CD4-positive, alpha-beta memory T cell (primary cell): ENCODE results near the gene GAS7. TPM values are rescaled to one million over a fixed set of nuclear protein-coding genes. Genes with fewer than 3 reads are reported as not detected.

Experiments
- CTCF ChIA-PET: fragments of 350-600 bp; sonication (Branson Sonifier 250); formaldehyde crosslinking; loops from one replicate; lab custom pipeline; 2021; ENCODE audit warnings: inconsistent platforms; ENCODE audit not compliant: partially characterized antibody; lab: Charles Lee
- POLR2A ChIA-PET: fragments of 350-600 bp; sonication (Branson Sonifier 250); formaldehyde crosslinking; loops from one replicate; lab custom pipeline; 2021; ENCODE audit not compliant: partially characterized antibody; lab: Charles Lee
- DNase-seq, 5 donors: peaks; one replicate each; pipeline versions ENCODE4 v3.0.0 to v3.0.0-alpha.2; 2020 to 2022; ENCODE audit warnings: mixed read lengths in 1 of 5
- H3K27ac ChIP-seq: one replicate; pipeline ENCODE4 v1.7.0; 2013; ENCODE audit warnings: low read depth, low read length
- H3K27me3 ChIP-seq: 2 replicates; pipeline ENCODE4 v1.7.0; 2013; ENCODE audit warnings: mild to moderate bottlenecking, low read length, moderate library complexity; ENCODE audit not compliant: insufficient read depth
- H3K36me3 ChIP-seq: 2 replicates; pipeline ENCODE4 v1.7.0; 2013; ENCODE audit warnings: mild to moderate bottlenecking, low read length, moderate library complexity; ENCODE audit not compliant: insufficient read depth
- H3K4me1 ChIP-seq: 2 replicates; pipeline ENCODE4 v1.7.0; 2013; ENCODE audit warnings: mild to moderate bottlenecking, low read length, moderate library complexity; ENCODE audit not compliant: insufficient read depth
- H3K4me3 ChIP-seq, 2 donors: one replicate each; pipeline ENCODE4 v1.7.0; 2013; ENCODE audit warnings: low read length in 2 of 2, mild to moderate bottlenecking in 1 of 2
- H3K9me3 ChIP-seq, 2 donors: one replicate each; pipeline ENCODE4 v1.7.0; 2013; ENCODE audit warnings: low read length in 2 of 2, control low read depth in 1 of 2; ENCODE audit not compliant: control insufficient read depth in 1 of 2
- H3K27ac Mint-ChIP-seq, 7 donors: one replicate each; pipeline ENCODE4 v1.8.0; 2020 to 2021; ENCODE audit warnings: mixed read lengths in 7 of 7, mild to moderate bottlenecking in 6 of 7, inconsistent platforms in 3 of 7, moderate library complexity in 3 of 7
- H3K27me3 Mint-ChIP-seq, 2 donors: one replicate each; pipeline ENCODE4 v1.8.0; 2020 to 2021; ENCODE audit warnings: mixed read lengths in 2 of 2
- H3K36me3 Mint-ChIP-seq, 2 donors: one replicate each; pipeline ENCODE4 v1.8.0; 2020 to 2021; ENCODE audit warnings: mixed read lengths in 2 of 2, inconsistent platforms in 1 of 2, mild to moderate bottlenecking in 1 of 2
- H3K4me1 Mint-ChIP-seq, 4 donors: one replicate each; pipeline ENCODE4 v1.8.0; 2020 to 2021; ENCODE audit warnings: mixed read lengths in 4 of 4, mild to moderate bottlenecking in 1 of 4
- H3K4me3 Mint-ChIP-seq, 8 donors: one replicate each; pipeline ENCODE4 v1.8.0; 2020 to 2021; ENCODE audit warnings: mixed read lengths in 8 of 8, mild to moderate bottlenecking in 7 of 8, moderate library complexity in 6 of 8, inconsistent platforms in 3 of 8
- H3K9me3 Mint-ChIP-seq, 8 donors: one replicate each; pipeline ENCODE4 v1.8.0; 2020 to 2021; ENCODE audit warnings: mixed read lengths in 8 of 8, mild to moderate bottlenecking in 5 of 8, inconsistent platforms in 3 of 8, moderate library complexity in 1 of 8
- intact Hi-C: fragments of 100-400 bp; cut with micrococcal nuclease; formaldehyde crosslinking; loops from one replicate; pipeline ENCODE4 v1.15.1; 2023
- polyA plus RNA-seq, 2 donors: library from polyadenylated mRNA; unstranded; fragments of 300-500 nt; fragmentation: Illumina TruSeq; gene quantifications; one replicate each; pipeline ENCODE4 v1.2.3, GENCODE V29; 2021
- total RNA-seq, 2 experiments: library from RNA; stranded (reverse); gene quantifications; one replicate each; pipeline ENCODE4 v1.2.3, GENCODE V29; 2021

GAS7 gene
- total and polyA plus RNA-seq, 4 experiments from 2014 or later, result 0.42 to 5.2 (median 3.0) TPM

DNA sequence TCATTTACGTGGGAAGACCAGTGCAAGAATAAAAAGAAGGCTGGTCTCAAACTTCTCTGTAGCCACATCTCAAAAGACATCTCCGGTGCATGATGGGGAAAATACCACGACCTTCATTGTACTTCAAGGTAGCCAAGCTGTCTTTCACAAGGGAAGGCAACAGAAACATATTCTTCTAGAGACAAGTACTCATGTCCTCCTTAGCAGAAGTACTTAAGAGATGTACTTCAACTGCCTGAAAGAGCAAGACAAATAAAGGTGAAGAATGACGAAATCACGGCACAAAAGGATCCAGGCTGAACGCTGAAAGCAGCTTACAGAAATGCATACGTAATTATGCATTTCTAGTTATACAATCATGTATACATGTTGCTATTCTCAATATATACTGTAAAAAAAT, 169.3 kb downstream of the GAS7 start:
- Mint-ChIP-seq H3K4me1 (no peaks in the 10 kb centered on the region), H3K27ac (no peak overlapping the region), H3K36me3 (no peaks in the 10 kb centered on the region), H3K4me3 (no peak overlapping the region), H3K27me3 (no peaks in the 10 kb centered on the region), H3K9me3 (no peaks in the 10 kb centered on the region)
- H3K9me3 ChIP-seq, result no peaks in the 10 kb centered on the region
- no peak overlapping the region for H3K27ac ChIP-seq
- no peaks in the 10 kb centered on the region for H3K36me3 ChIP-seq
- no peaks in the 10 kb centered on the region for H3K27me3 ChIP-seq
- POLR2A ChIA-PET, result no interaction called here
- DNase-seq, result no peak
- H3K4me1 ChIP-seq, result no peaks in the 10 kb centered on the region
- H3K4me3 ChIP-seq, result no peak overlapping the region
- CTCF ChIA-PET, result no interaction called here
- intact Hi-C loops, result no loop called here

GRCh38 chr17:10025976-10026901, 172.2 kb downstream of the GAS7 start:
- CTCF ChIA-PET, result no interaction called here
- intact Hi-C loops, result no loop called here
- Histone ChIP-seq H3K9me3 (no peaks in the 10 kb centered on the region), H3K4me3 (no peak overlapping the region), H3K27ac (no peak overlapping the region), H3K4me1 (no peaks in the 10 kb centered on the region), H3K36me3 (no peaks in the 10 kb centered on the region), H3K27me3 (no peaks in the 10 kb centered on the region)
- POLR2A ChIA-PET, result no interaction called here
- Mint-ChIP-seq H3K36me3 (no peaks in the 10 kb centered on the region), H3K27me3 (peaks cover 0 to 3% of the 10 kb centered on the region in 2 donors), H3K4me1 (no peaks in the 10 kb centered on the region), H3K4me3 (no peak overlapping the region), H3K27ac (no peak overlapping the region), H3K9me3 (no peaks in the 10 kb centered on the region)
- DNase-seq, result no peak

GRCh38 chr17:10025224-10025623, 173.2 kb downstream of the GAS7 start:
- Histone ChIP-seq H3K9me3 (no peaks in the 10 kb centered on the region), H3K4me3 (no peak overlapping the region), H3K27ac (no peak overlapping the region), H3K36me3 (no peaks in the 10 kb centered on the region), H3K4me1 (no peaks in the 10 kb centered on the region), H3K27me3 (no peaks in the 10 kb centered on the region)
- H3K36me3 Mint-ChIP-seq, result no peaks in the 10 kb centered on the region
- CTCF ChIA-PET, result interaction anchor here (1.2 kb wide), 1 partner anchor 101 kb away, joined by 3 read pairs; no protein-coding TSS in a partner anchor
- intact Hi-C loops, result no loop called here
- H3K4me1 Mint-ChIP-seq, result no peaks in the 10 kb centered on the region
- H3K27ac Mint-ChIP-seq, result peak overlapping the region in 1 of 7 donors; percentile 48
- peaks cover 0 to 3% of the 10 kb centered on the region in 2 donors for H3K27me3 Mint-ChIP-seq
- no peak for DNase-seq
- POLR2A ChIA-PET, result no interaction called here
- no peaks in the 10 kb centered on the region for H3K9me3 Mint-ChIP-seq
- no peak overlapping the region for H3K4me3 Mint-ChIP-seq

DNA sequence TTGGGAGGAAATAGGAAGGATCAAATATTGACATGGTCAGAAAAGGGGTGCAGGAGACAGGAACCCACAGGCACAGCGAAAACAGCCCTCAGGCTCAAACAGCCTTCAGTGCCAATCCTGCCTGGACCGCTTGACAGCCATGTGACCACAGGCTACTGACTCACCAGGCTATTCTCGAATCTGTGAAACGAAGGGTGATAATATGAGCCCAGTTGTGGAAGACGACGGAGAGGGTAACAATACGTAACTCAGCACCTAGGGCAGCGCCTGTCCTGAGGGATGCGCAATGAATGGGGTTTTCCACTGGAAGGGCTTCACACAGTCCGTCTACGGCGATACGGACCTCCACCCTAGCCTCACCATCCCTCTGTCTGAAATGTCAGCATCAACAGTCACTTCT, 176.0 kb downstream of the GAS7 start:
- peaks cover 0 to 3% of the 10 kb centered on the region in 2 donors for H3K27me3 Mint-ChIP-seq
- no peaks in the 10 kb centered on the region for H3K4me1 Mint-ChIP-seq
- POLR2A ChIA-PET, result no interaction called here
- intact Hi-C loops, result no loop called here
- peaks cover 0 to 3% (median 0%) of the 10 kb centered on the region in 8 donors for H3K9me3 Mint-ChIP-seq
- no peak overlapping the region for H3K27ac Mint-ChIP-seq
- CTCF ChIA-PET, result no interaction called here
- no peak for DNase-seq
- no peaks in the 10 kb centered on the region for H3K36me3 Mint-ChIP-seq
- Histone ChIP-seq H3K27me3 (no peaks in the 10 kb centered on the region), H3K36me3 (no peaks in the 10 kb centered on the region), H3K4me3 (no peak overlapping the region), H3K9me3 (no peaks in the 10 kb centered on the region), H3K27ac (no peak overlapping the region), H3K4me1 (no peaks in the 10 kb centered on the region)
- H3K4me3 Mint-ChIP-seq, result no peak overlapping the region

GRCh38 chr17:10021272-10021984, 177.0 kb downstream of the GAS7 start:
- no peaks in the 10 kb centered on the region for H3K36me3 Mint-ChIP-seq
- Histone ChIP-seq H3K36me3 (no peaks in the 10 kb centered on the region), H3K27me3 (no peaks in the 10 kb centered on the region), H3K4me1 (no peaks in the 10 kb centered on the region), H3K27ac (no peak overlapping the region), H3K4me3 (no peak overlapping the region), H3K9me3 (no peaks in the 10 kb centered on the region)
- DNase-seq, result no peak
- CTCF ChIA-PET, result no interaction called here
- H3K27me3 Mint-ChIP-seq, result peaks cover 0 to 3% of the 10 kb centered on the region in 2 donors
- H3K4me3 Mint-ChIP-seq, result no peak overlapping the region
- POLR2A ChIA-PET, result no interaction called here
- intact Hi-C loops, result no loop called here
- H3K9me3 Mint-ChIP-seq, result peaks cover 0 to 3% (median 0%) of the 10 kb centered on the region in 8 donors
- no peaks in the 10 kb centered on the region for H3K4me1 Mint-ChIP-seq
- no peak overlapping the region for H3K27ac Mint-ChIP-seq

GRCh38 chr17:10019941-10020451, 178.4 kb downstream of the GAS7 start:
- H3K4me1 ChIP-seq, result no peaks in the 10 kb centered on the region
- intact Hi-C loops, result no loop called here
- no peaks in the 10 kb centered on the region for H3K27me3 ChIP-seq
- Mint-ChIP-seq H3K27ac (no peak overlapping the region), H3K27me3 (peaks cover 0 to 5% of the 10 kb centered on the region in 2 donors), H3K36me3 (no peaks in the 10 kb centered on the region), H3K4me3 (no peak overlapping the region), H3K4me1 (no peaks in the 10 kb centered on the region), H3K9me3 (peaks cover 0 to 3% (median 0%) of the 10 kb centered on the region in 8 donors)
- POLR2A ChIA-PET, result no interaction called here
- H3K36me3 ChIP-seq, result no peaks in the 10 kb centered on the region
- CTCF ChIA-PET, result no interaction called here
- no peak overlapping the region for H3K4me3 ChIP-seq
- H3K27ac ChIP-seq, result no peak overlapping the region
- no peak for DNase-seq
- H3K9me3 ChIP-seq, result no peaks in the 10 kb centered on the region

GRCh38 chr17:10018461-10018891, 179.9 kb downstream of the GAS7 start:
- H3K4me1 Mint-ChIP-seq, result peaks cover 0 to 4% (median 0%) of the 10 kb centered on the region in 4 donors
- Histone ChIP-seq H3K27ac (no peak overlapping the region), H3K4me1 (no peaks in the 10 kb centered on the region)

More at GRCh38 chr17:10018461-10018891, 179.9 kb downstream of the GAS7 start:
- H3K36me3 ChIP-seq, result no peaks in the 10 kb centered on the region
- CTCF ChIA-PET, result no interaction called here
- no peaks in the 10 kb centered on the region for H3K27me3 ChIP-seq
- Mint-ChIP-seq H3K27me3 (peaks cover 4 to 5% of the 10 kb centered on the region in 2 donors), H3K36me3 (no peaks in the 10 kb centered on the region), H3K4me3 (no peak overlapping the region), H3K27ac (no peak overlapping the region), H3K9me3 (peaks cover 0 to 3% (median 0%) of the 10 kb centered on the region in 8 donors)
- no peaks in the 10 kb centered on the region for H3K9me3 ChIP-seq
- DNase-seq, result no peak
- intact Hi-C loops, result no loop called here
- POLR2A ChIA-PET, result no interaction called here
- H3K4me3 ChIP-seq, result no peak overlapping the region
